GM18907 (cell line): ENCODE measurements around the gene PHF19.

Experiments used
- ATAC-seq: cut with Tn5 transposase; IDR thresholded peaks from one replicate; pipeline ENCODE4 v1.9.1; 2021; ENCODE audit warnings: mild to moderate bottlenecking, moderate library complexity; ENCODE audit not compliant: unreplicated experiment

Gene PHF19

GRCh38 chr9:120914396-120914795 lies 37.4 kb upstream of the PHF19 start:
- ATAC-seq: no peak

GRCh38 chr9:120913647-120914264 lies 36.8 kb upstream of the PHF19 start:
- ATAC-seq: no peak

GRCh38 chr9:120912958-120913646 lies 36.1 kb upstream of the PHF19 start:
- ATAC-seq: no peak

GRCh38 chr9:120911295-120911837 lies 34.4 kb upstream of the PHF19 start:
- ATAC-seq: no peak

- no peak for ATAC-seq
Observed at GRCh38 chr9:120910643-120911042, 33.7 kb upstream of the PHF19 start.

GRCh38 chr9:120909904-120910303 lies 32.9 kb upstream of the PHF19 start:
- ATAC-seq: no peak

- no peak for ATAC-seq
Observed at GRCh38 chr9:120905315-120906164, 28.6 kb upstream of the PHF19 start.

- no peak for ATAC-seq
Observed at GRCh38 chr9:120904978-120905301, 28.0 kb upstream of the PHF19 start.

GRCh38 chr9:120904061-120904977 lies 27.3 kb upstream of the PHF19 start:
- ATAC-seq: no peak

- no peak for ATAC-seq
Observed at GRCh38 chr9:120902569-120903535, 25.9 kb upstream of the PHF19 start.

- no peak for ATAC-seq
Observed at GRCh38 chr9:120901755-120902568, 25.0 kb upstream of the PHF19 start.

- ATAC-seq: no peak
Observed at GRCh38 chr9:120900824-120901223, 23.8 kb upstream of the PHF19 start.

- no peak for ATAC-seq
Observed at GRCh38 chr9:120899490-120900068, 22.6 kb upstream of the PHF19 start.

GRCh38 chr9:120898396-120898795 lies 21.4 kb upstream of the PHF19 start:
- ATAC-seq: no peak

- ATAC-seq: no peak
Observed at GRCh38 chr9:120895951-120896350, 19.0 kb upstream of the PHF19 start.

- ATAC-seq: no peak
Observed at GRCh38 chr9:120894321-120895148, 17.5 kb upstream of the PHF19 start.

GRCh38 chr9:120893611-120894307 lies 16.8 kb upstream of the PHF19 start:
- ATAC-seq: no peak
